GM23338 (cell line): Measurements from ENCODE around the gene DOLPP1. TPM values are rescaled to one million over a fixed set of nuclear protein-coding genes. Genes with fewer than 3 reads are reported as not detected.

ENCODE experiments used
- ATAC-seq: fragments of 200-7000 bp; cut with Tn5 transposase; 3 replicates; pipeline ENCODE4 v1.9.1; 2020
- DNase-seq: peaks from one replicate; pipeline ENCODE4 v3.0.0-alpha.2; 2015; ENCODE audit warnings: low spot score
- H2AFZ ChIP-seq: fragments of 200-600 bp; sonication (generic); 2 replicates; pipeline ENCODE4 v1.8.0; 2016; ENCODE audit warnings: antibody characterized with exemption, mild to moderate bottlenecking, moderate library complexity
- H3F3A ChIP-seq: fragments of 200-600 bp; sonication (generic); replicated peaks from 2 replicates; pipeline ENCODE4 v1.8.0; 2017; ENCODE audit warnings: antibody characterized with exemption, mixed run types, low read depth
- H3K27ac ChIP-seq: fragments of 200-600 bp; sonication (generic); 2 replicates; pipeline ENCODE4 v1.6.1; 2016; ENCODE audit warnings: low read depth
- H3K27me3 ChIP-seq: fragments of 200-600 bp; sonication (generic); 2 replicates; pipeline ENCODE4 v1.8.0; 2016; ENCODE audit warnings: mild to moderate bottlenecking, mixed run types, moderate library complexity; ENCODE audit not compliant: insufficient read depth
- H3K36me3 ChIP-seq: fragments of 200-600 bp; sonication (generic); 2 replicates; pipeline ENCODE4 v1.8.0; 2016; ENCODE audit warnings: mild to moderate bottlenecking; ENCODE audit not compliant: insufficient read depth
- H3K4me1 ChIP-seq: fragments of 200-600 bp; sonication (generic); 2 replicates; pipeline ENCODE4 v1.8.0; 2016; ENCODE audit warnings: mild to moderate bottlenecking, moderate library complexity; ENCODE audit not compliant: insufficient read depth
- H3K4me2 ChIP-seq: fragments of 200-600 bp; sonication (generic); 2 replicates; pipeline ENCODE4 v1.7.1; 2017; ENCODE audit warnings: mixed run types
- H3K4me3 ChIP-seq: fragments of 200-600 bp; sonication (generic); 2 replicates; pipeline ENCODE4 v1.6.1; 2016; ENCODE audit warnings: mixed run types
- H3K79me2 ChIP-seq: fragments of 200-600 bp; sonication (generic); replicated peaks from 2 replicates; pipeline ENCODE4 v1.8.0; 2017; ENCODE audit warnings: mild to moderate bottlenecking; ENCODE audit not compliant: insufficient read depth
- H3K9me2 ChIP-seq: fragments of 200-600 bp; sonication (generic); 2 replicates; pipeline ENCODE4 v1.8.0; 2017; ENCODE audit not compliant: insufficient read depth
- H4K20me1 ChIP-seq: fragments of 200-600 bp; sonication (generic); replicated peaks from 2 replicates; pipeline ENCODE4 v1.8.0; 2017; ENCODE audit warnings: mild to moderate bottlenecking; ENCODE audit not compliant: insufficient read depth
- H3K27ac Mint-ChIP-seq: 2 replicates; pipeline ENCODE4 v1.8.0; 2020; ENCODE audit warnings: inconsistent platforms, mild to moderate bottlenecking, moderate library complexity, mixed read lengths
- H3K27me3 Mint-ChIP-seq: 3 replicates; pipeline ENCODE4 v1.8.0; 2022; ENCODE audit warnings: low read depth, mild to moderate bottlenecking, moderate library complexity, mixed read lengths, inconsistent platforms; ENCODE audit not compliant: insufficient read depth, poor library complexity
- H3K36me3 Mint-ChIP-seq: 3 replicates; pipeline ENCODE4 v1.8.0; 2021; ENCODE audit warnings: low read depth, mild to moderate bottlenecking, inconsistent platforms, moderate library complexity, mixed read lengths
- H3K4me1 Mint-ChIP-seq: 3 replicates; pipeline ENCODE4 v1.8.0; 2020; ENCODE audit warnings: mild to moderate bottlenecking, inconsistent platforms, mixed read lengths
- H3K4me3 Mint-ChIP-seq: 3 replicates; pipeline ENCODE4 v1.8.0; 2021; ENCODE audit warnings: moderate library complexity, mild to moderate bottlenecking, inconsistent platforms, mixed read lengths
- H3K9me3 Mint-ChIP-seq: 3 replicates; pipeline ENCODE4 v1.8.0; 2020; ENCODE audit warnings: moderate library complexity, mild to moderate bottlenecking, inconsistent platforms, mixed read lengths
- EZH2 ChIP-seq: fragments of 200-600 bp; sonication (generic); IDR thresholded peaks from one replicate; pipeline ENCODE4 v1.8.0; 2017; ENCODE audit warnings: antibody characterized with exemption, mild to moderate bottlenecking, low read depth; ENCODE audit not compliant: unreplicated experiment
- EZH2phosphoT487 ChIP-seq: fragments of 200-600 bp; sonication (generic); IDR thresholded peaks from one replicate; pipeline ENCODE4 v1.8.1; 2018; ENCODE audit warnings: antibody characterized with exemption; ENCODE audit not compliant: unreplicated experiment
- POLR2AphosphoS5 ChIP-seq: IDR thresholded peaks from 2 replicates; pipeline ENCODE4 v1.6.1; 2016; ENCODE audit warnings: antibody characterized with exemption, low read depth
- REST ChIP-seq: IDR thresholded peaks from one replicate; pipeline ENCODE4 v1.6.1; 2018; ENCODE audit warnings: antibody characterized with exemption; ENCODE audit not compliant: unreplicated experiment
- STAT1 ChIP-seq: IDR thresholded peaks from one replicate; pipeline ENCODE4 v1.6.1; 2016; ENCODE audit warnings: antibody characterized with exemption; ENCODE audit not compliant: unreplicated experiment
- ZNF462 ChIP-seq: fragments of 250-450 bp; sonication (Bioruptor Pico); IDR thresholded peaks from 2 replicates; pipeline ENCODE4 v1.5.0; 2020; ENCODE audit warnings: mild to moderate bottlenecking, moderate library complexity
- polyA plus RNA-seq: library from polyadenylated mRNA; unstranded; fragments of >200 nt; fragmentation: Nextera tagmentation; extraction: Ambion mirVana; gene quantifications from 2 replicates; pipeline ENCODE4 v1.2.1, GENCODE V29; 2016
- total RNA-seq: library from RNA; depleted of rRNA; stranded (reverse); fragments of >200 nt; shearing (Covaris generic); gene quantifications from 2 replicates; pipeline ENCODE4 v1.2.3, GENCODE V29; 2014

DOLPP1 gene
- total and polyA plus RNA-seq, 2 experiments from 2014 or later, result 23.3 to 31.9 TPM

- TF ChIP-seq ZNF462 (CRISPR knock-in tag), result no peak
- no peak for TF ChIP-seq REST
- no peak for TF ChIP-seq EZH2
- no peak for TF ChIP-seq POLR2AphosphoS5
- no peak for TF ChIP-seq STAT1
- no peak for TF ChIP-seq EZH2phosphoT487
Measured at GRCh38 chr9:129133082-129133481, 52.2 kb downstream of the DOLPP1 start (continued).

GRCh38 chr9:129135476-129135875 lies 54.6 kb downstream of the DOLPP1 start:
- Mint-ChIP-seq H3K27me3 (peaks cover 22% of the 10 kb centered on the region), H3K27ac (no peak overlapping the region), H3K9me3 (no peaks in the 10 kb centered on the region), H3K4me3 (no peak overlapping the region), H3K36me3 (peaks cover 47% of the 10 kb centered on the region), H3K4me1 (peaks cover 24% of the 10 kb centered on the region)
- no peak for TF ChIP-seq REST
- H3K79me2 ChIP-seq, result no peaks in the 10 kb centered on the region
- no peak overlapping the region for H3K4me3 ChIP-seq
- H4K20me1 ChIP-seq, result 0 out of 2 replicates have a peak, but pooled peaks cover 2% of the 10 kb centered on the region
- H3K4me1 ChIP-seq, result peaks cover 9% of the 10 kb centered on the region
- no peak overlapping the region for H3K27ac ChIP-seq
- H2AFZ ChIP-seq, result no peak overlapping the region
- peaks cover 11% of the 10 kb centered on the region; the same call in 1 of the 2 replicates for H3F3A ChIP-seq
- no peak overlapping the region for H3K4me2 ChIP-seq
- no peaks in the 10 kb centered on the region for H3K9me2 ChIP-seq
- ATAC-seq (no peak), DNase-seq (no peak)
- H3K27me3 ChIP-seq, result no peaks in the 10 kb centered on the region
- H3K36me3 ChIP-seq, result peaks cover 9% of the 10 kb centered on the region
